Upper lobe of left lung (tissue), 6 donors: ENCODE measurements around the gene CEACAM1. TPM values are rescaled to one million over a fixed set of nuclear protein-coding genes. Genes with fewer than 3 reads are reported as not detected.
"Not testable (repeated sequence)": the region's sequence is repeated elsewhere in the genome, so short reads cannot be mapped to it uniquely, and the experiment has no call there.

Experiments
- ATAC-seq, 2 donors: fragments of 200-7000 bp; cut with Tn5 transposase; one replicate each; pipeline ENCODE4 v1.9.1; 2022; ENCODE audit warnings: mild to moderate bottlenecking in 2 of 2, moderate library complexity in 2 of 2; ENCODE audit not compliant: low FRiP score in 2 of 2
- DNase-seq, 2 donors: peaks; one replicate each; pipeline ENCODE4 v3.0.0-alpha.2; 2019 to 2020
- H3K27ac ChIP-seq, 4 donors: fragments of 200-600 bp; sonication (generic); one replicate each; pipeline ENCODE4 v1.5.1; 2016 to 2019
- H3K27me3 ChIP-seq, 4 donors: fragments of 200-600 bp; sonication (generic); one replicate each; pipeline ENCODE4 v1.5.1; 2017 to 2019
- H3K36me3 ChIP-seq, 4 donors: fragments of 200-600 bp; sonication (generic); one replicate each; pipeline ENCODE4 v1.5.1; 2016 to 2019
- H3K4me1 ChIP-seq, 4 donors: fragments of 200-600 bp; sonication (generic); one replicate each; pipeline ENCODE4 v1.5.1; 2018 to 2019
- H3K4me3 ChIP-seq, 4 donors: fragments of 200-600 bp; sonication (generic); one replicate each; pipeline ENCODE4 v1.5.1; 2017 to 2019; ENCODE audit warnings: mild to moderate bottlenecking in 2 of 4, moderate library complexity in 1 of 4
- H3K9me3 ChIP-seq, 4 donors: fragments of 200-600 bp; sonication (generic); one replicate each; pipeline ENCODE4 v1.5.1; 2018 to 2019
- CTCF ChIP-seq, 6 experiments: fragments of 450-650 bp in 4 of 6; fragments of 200-600 bp in 2 of 6; sonication (generic) in 2 of 6; IDR thresholded peaks; one replicate each; pipeline ENCODE4 v1.5.1; 2016 to 2019; ENCODE audit warnings: antibody characterized with exemption in 6 of 6
- EP300 ChIP-seq, 4 donors: sonication (generic); formaldehyde crosslinking; IDR thresholded peaks; one replicate each; pipeline ENCODE4 v1.5.1; 2017; ENCODE audit warnings: antibody characterized with exemption in 4 of 4, control low read depth in 2 of 4
- POLR2A ChIP-seq, 4 donors: fragments of 450-650 bp; IDR thresholded peaks; one replicate each; pipeline ENCODE4 v1.5.1; 2016 to 2017; ENCODE audit warnings: antibody characterized with exemption in 4 of 4, mild to moderate bottlenecking in 2 of 4
- POLR2AphosphoS5 ChIP-seq, 2 donors: sonication (generic); formaldehyde crosslinking; IDR thresholded peaks; one replicate each; pipeline ENCODE4 v1.5.1; 2017; ENCODE audit warnings: antibody characterized with exemption in 2 of 2
- WGBS, 2 donors: methylation state at CpG; one replicate each; pipeline ENCODE4 v1.1.5; 2017 to 2018; 5-methylcytosine and 5-hydroxymethylcytosine counted together
- total RNA-seq, 6 donors: library from RNA; depleted of rRNA in 4 of 6; stranded (reverse); fragments of >200 nt in 4 of 6; gene quantifications; one replicate each; pipeline versions ENCODE4 v1.1.0 to v1.2.1, GENCODE V29; 2016 to 2021
- donor health status: DM: no; HTN: no; CAD: no; lungs with moderate emphysema.
- donor health status: DM: no; HTN: yes; CAD: no; lungs with severe emphysema.

The CEACAM1 gene
- total RNA-seq, 6 donors from 2014 or later, result 7.3 to 11.9 (median 9.2) TPM

DNA sequence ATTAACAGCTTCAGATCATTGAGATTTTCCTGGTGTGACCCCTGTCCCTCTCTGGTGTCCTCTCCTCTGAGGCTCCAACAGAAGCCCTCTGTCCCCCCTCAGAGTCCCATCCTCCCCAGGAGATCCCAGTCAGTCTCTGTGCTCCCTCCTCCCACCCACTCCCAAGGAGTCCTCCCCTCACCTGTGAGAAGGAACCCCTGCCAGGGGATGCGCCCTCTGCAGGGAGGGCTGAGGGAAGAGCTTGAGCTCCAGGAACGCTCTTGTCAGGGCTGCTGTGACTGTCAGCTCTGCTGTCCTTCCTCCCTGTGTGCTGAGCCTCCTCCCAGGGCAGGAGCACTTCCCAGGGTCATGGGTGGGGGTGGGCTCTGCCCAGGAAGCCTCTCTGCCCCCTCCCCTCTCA, 33.2 kb upstream of the CEACAM1 start:
- H3K4me3 ChIP-seq, result no peak overlapping the region
- WGBS, 2 donors, result 73 to 90% methylated on average over 2 of the region's 2 CpGs
- H3K27ac ChIP-seq, result no peak overlapping the region
- peaks cover 0 to 3% (median 0%) of the 10 kb centered on the region in 4 donors for H3K4me1 ChIP-seq
- TF ChIP-seq POLR2A (IDR thresholded peaks at IDR 0.05) (no peak), POLR2AphosphoS5 (IDR thresholded peaks at IDR 0.05) (no peak), EP300 (IDR thresholded peaks at IDR 0.05) (no peak), CTCF (IDR thresholded peaks at IDR 0.05) (no peak)
- ATAC-seq (no peak), DNase-seq (peak in 1 of 2 donors; percentile 18)
- H3K27me3 ChIP-seq, result no peaks in the 10 kb centered on the region
- H3K9me3 ChIP-seq, result no peaks in the 10 kb centered on the region
- H3K36me3 ChIP-seq, result no peaks in the 10 kb centered on the region

DNA sequence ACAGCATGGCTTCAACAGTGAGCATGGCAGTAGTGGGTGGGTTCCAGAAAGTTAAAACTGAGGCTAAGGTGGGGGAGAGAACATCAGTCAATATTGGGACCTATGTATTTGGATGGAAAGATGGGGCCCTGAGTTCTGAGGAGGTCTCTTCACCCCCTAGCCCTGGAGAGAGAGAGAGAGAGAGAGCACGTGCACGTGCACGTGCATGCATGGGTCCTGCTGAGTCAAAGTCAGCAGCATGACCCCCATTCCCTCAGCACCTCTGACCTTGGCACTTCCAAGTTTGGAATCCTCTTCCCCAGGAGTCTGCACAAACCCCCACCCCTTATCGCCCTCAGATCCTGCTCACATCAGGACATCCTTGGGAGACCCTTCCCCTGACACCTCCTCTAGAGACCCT, 32.5 kb upstream of the CEACAM1 start:
- WGBS, 2 donors, result 85 to 90% methylated on average over 4 of the region's 4 CpGs

GRCh38 chr19:42558450-42559150, 30.3 kb upstream of the CEACAM1 start:
- no peaks in the 10 kb centered on the region for H3K36me3 ChIP-seq
- H3K27ac ChIP-seq, result no peak overlapping the region
- H3K4me1 ChIP-seq, result peaks cover 0 to 6% (median 4%) of the 10 kb centered on the region in 4 donors
- WGBS, 2 donors, result 60 to 66% methylated on average over 5 to 7 of the region's 7 CpGs
- H3K9me3 ChIP-seq, result no peaks in the 10 kb centered on the region
- H3K27me3 ChIP-seq, result no peaks in the 10 kb centered on the region
- H3K4me3 ChIP-seq, result no peak overlapping the region
- ATAC-seq (no peak), DNase-seq (no peak)
- no peak for TF ChIP-seq CTCF (IDR thresholded peaks at IDR 0.05)
- no peak for TF ChIP-seq EP300 (IDR thresholded peaks at IDR 0.05)
- TF ChIP-seq POLR2AphosphoS5 (IDR thresholded peaks at IDR 0.05), result no peak
- TF ChIP-seq POLR2A (IDR thresholded peaks at IDR 0.05), result no peak

More for the DNA sequence above, 32.5 kb upstream of the CEACAM1 start:
- no peak overlapping the region for H3K4me3 ChIP-seq
- DNase-seq, result no peak
- H3K36me3 ChIP-seq, result no peaks in the 10 kb centered on the region
- no peaks in the 10 kb centered on the region for H3K9me3 ChIP-seq
- TF ChIP-seq POLR2AphosphoS5 (IDR thresholded peaks at IDR 0.05) (no peak), POLR2A (IDR thresholded peaks at IDR 0.05) (no peak)
- ATAC-seq, result no peak
- H3K27me3 ChIP-seq, result no peaks in the 10 kb centered on the region
- H3K27ac ChIP-seq, result no peak overlapping the region
- H3K4me1 ChIP-seq, result peaks cover 0 to 3% (median 1%) of the 10 kb centered on the region in 4 donors

- H3K36me3 ChIP-seq, H3K27ac ChIP-seq, H3K9me3 ChIP-seq, H3K27me3 ChIP-seq, ATAC-seq, H3K4me3 ChIP-seq, DNase-seq: not testable (repeated sequence)
- 78% methylated on average over 10 of the region's 10 CpGs for WGBS, 2 donors
- peaks cover 0 to 11% (median 4%) of the 10 kb centered on the region in 4 donors for H3K4me1 ChIP-seq
Measured at GRCh38 chr19:42557386-42557871, 29.1 kb upstream of the CEACAM1 start.

- H3K27ac ChIP-seq, result no peak overlapping the region
- peaks cover 0 to 11% (median 4%) of the 10 kb centered on the region in 4 donors for H3K4me1 ChIP-seq
- H3K9me3 ChIP-seq, result no peaks in the 10 kb centered on the region
- no peak for TF ChIP-seq EP300 (IDR thresholded peaks at IDR 0.05)
- no peak for TF ChIP-seq POLR2AphosphoS5 (IDR thresholded peaks at IDR 0.05)
- no peak for TF ChIP-seq CTCF (IDR thresholded peaks at IDR 0.05)
- TF ChIP-seq POLR2A (IDR thresholded peaks at IDR 0.05), result no peak
- H3K27me3 ChIP-seq, result no peaks in the 10 kb centered on the region
- no peak for DNase-seq
- H3K4me3 ChIP-seq, result no peak overlapping the region
- 51 to 55% methylated on average over 10 of the region's 10 CpGs for WGBS, 2 donors
- ATAC-seq, result no peak
- no peaks in the 10 kb centered on the region for H3K36me3 ChIP-seq
Measured at GRCh38 chr19:42555801-42556200, 27.5 kb upstream of the CEACAM1 start.

- WGBS, 2 donors, result 23 to 41% methylated on average over 4 to 5 of the region's 5 CpGs
- Histone ChIP-seq H3K9me3 (no peaks in the 10 kb centered on the region), H3K36me3 (no peaks in the 10 kb centered on the region), H3K27ac (no peak overlapping the region), H3K4me1 (peaks cover 0 to 11% (median 4%) of the 10 kb centered on the region in 4 donors), H3K27me3 (no peaks in the 10 kb centered on the region), H3K4me3 (no peak overlapping the region)
- ATAC-seq, result peak in 1 of 2 donors; percentile 47
- TF ChIP-seq EP300 (IDR thresholded peaks at IDR 0.05) (no peak), POLR2AphosphoS5 (IDR thresholded peaks at IDR 0.05) (no peak), POLR2A (IDR thresholded peaks at IDR 0.05) (no peak), CTCF (IDR thresholded peaks at IDR 0.05) (no peak)
- peak in 1 of 2 donors; percentile 33 for DNase-seq
Measured at GRCh38 chr19:42555317-42555716, 27.0 kb upstream of the CEACAM1 start.
